Measurements from ENCODE around the gene WDR89. TPM values are rescaled to one million over a fixed set of nuclear protein-coding genes. Genes with fewer than 3 reads are reported as not detected.

The WDR89 gene
- total RNA-seq, 4 donors from 2014 or later: 20.3 to 36.4 (median 32.1) TPM

DNA sequence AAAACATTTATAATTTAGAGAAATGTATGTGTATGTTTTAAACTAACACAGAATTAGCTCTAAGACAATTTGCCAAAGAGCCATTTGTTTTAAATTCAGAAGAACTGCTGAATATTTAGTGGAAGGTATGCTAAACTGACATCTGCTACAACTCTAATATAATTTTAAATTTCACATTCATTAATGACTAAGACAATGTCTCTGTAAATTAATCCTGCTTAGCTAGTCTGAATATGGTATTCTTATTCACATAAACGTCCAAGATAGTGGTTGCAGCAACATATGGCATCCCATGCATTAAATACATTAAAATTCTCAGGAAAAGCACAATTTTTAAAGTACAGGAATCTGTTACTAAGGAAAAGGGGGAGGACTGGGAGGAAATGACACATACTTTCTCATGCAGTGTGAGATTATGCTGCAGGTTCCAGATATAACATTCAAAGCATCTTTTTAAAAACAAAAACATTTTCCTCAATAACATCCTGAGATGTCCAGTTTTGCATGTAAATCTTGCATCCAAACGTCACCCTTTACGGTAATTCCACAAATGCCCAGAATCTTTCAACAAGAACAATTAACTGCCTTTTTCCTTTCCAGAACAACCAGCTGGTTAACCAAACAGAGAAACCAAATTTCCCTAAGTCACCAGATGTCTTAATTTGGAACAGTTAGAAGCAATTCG, 26.9 kb downstream of the WDR89 start:
- H3K27me3 ChIP-seq: no peaks in the 10 kb centered on the region
- H3K27ac ChIP-seq: peak overlapping the region in 1 of 2 donors; percentile 27
- no peak overlapping the region for H3K4me3 ChIP-seq
- TF ChIP-seq, protein P1, sequence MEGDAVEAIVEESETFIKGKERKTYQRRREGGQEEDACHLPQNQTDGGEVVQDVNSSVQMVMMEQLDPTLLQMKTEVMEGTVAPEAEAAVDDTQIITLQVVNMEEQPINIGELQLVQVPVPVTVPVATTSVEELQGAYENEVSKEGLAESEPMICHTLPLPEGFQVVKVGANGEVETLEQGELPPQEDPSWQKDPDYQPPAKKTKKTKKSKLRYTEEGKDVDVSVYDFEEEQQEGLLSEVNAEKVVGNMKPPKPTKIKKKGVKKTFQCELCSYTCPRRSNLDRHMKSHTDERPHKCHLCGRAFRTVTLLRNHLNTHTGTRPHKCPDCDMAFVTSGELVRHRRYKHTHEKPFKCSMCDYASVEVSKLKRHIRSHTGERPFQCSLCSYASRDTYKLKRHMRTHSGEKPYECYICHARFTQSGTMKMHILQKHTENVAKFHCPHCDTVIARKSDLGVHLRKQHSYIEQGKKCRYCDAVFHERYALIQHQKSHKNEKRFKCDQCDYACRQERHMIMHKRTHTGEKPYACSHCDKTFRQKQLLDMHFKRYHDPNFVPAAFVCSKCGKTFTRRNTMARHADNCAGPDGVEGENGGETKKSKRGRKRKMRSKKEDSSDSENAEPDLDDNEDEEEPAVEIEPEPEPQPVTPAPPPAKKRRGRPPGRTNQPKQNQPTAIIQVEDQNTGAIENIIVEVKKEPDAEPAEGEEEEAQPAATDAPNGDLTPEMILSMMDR (IDR thresholded peaks at IDR 0.05): no peak
- TF ChIP-seq POLR2A (IDR thresholded peaks at IDR 0.05): no peak
- DNase-seq: no peak
- intact Hi-C loops (cut with DNase I; ENCODE audit: low total_unique reads): no loop called here
- H3K4me1 ChIP-seq: no peaks in the 10 kb centered on the region
- no peaks in the 10 kb centered on the region for H3K36me3 ChIP-seq
- no peaks in the 10 kb centered on the region for H3K9me3 ChIP-seq

DNA sequence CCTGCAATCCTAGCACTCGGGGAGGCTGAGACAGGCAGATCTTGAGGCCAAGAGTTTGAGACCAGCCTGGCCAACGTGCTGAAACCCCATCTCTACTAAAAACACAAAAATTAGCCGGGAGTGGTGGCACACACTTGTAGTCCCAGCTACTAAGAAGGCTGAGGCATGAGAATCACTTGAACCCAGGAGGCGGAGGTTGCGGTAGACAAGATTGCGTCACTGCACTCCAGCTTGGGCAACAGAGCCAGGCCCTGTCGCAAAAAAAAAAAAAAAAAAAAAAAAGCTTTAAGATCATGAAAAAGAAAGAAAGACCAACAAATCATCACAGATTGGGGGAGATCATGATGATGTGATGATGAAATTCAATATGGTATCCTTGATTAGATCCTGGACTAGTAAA, 30.6 kb downstream of the WDR89 start:
- no peak overlapping the region for H3K4me3 ChIP-seq
- intact Hi-C loops (cut with DNase I; ENCODE audit: low total_unique reads): no loop called here
- TF ChIP-seq POLR2A (IDR thresholded peaks at IDR 0.05): no peak
- TF ChIP-seq, protein P1 (IDR thresholded peaks at IDR 0.05): no peak
- no peak overlapping the region for H3K27ac ChIP-seq
- no peaks in the 10 kb centered on the region for H3K27me3 ChIP-seq
- H3K36me3 ChIP-seq: no peaks in the 10 kb centered on the region
- H3K4me1 ChIP-seq: no peaks in the 10 kb centered on the region
- no peaks in the 10 kb centered on the region for H3K9me3 ChIP-seq
- no peak for DNase-seq

DNA sequence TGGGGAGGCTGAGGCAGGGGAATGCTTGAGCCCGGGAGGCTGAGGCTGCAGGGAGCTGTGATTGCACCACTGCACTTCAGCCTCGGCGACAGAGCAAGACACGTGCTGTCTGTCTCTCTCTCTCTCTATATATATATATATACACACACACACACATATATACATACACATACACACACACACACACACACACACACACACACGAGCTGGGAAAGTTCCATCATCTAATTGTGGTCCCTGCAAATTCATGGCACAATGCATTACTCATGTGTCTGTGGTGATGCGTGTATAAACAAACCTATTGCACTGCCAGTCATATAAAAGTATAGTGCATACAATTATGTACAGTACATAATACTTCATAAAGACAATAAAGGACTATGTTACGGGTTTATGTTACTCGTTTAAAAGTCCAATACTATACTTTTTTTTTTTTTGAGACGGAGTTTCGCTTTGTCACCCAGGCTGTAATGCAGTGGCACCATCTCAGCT, 36.6 kb downstream of the WDR89 start:
- Histone ChIP-seq H3K9me3 (no peaks in the 10 kb centered on the region), H3K36me3 (no peaks in the 10 kb centered on the region), H3K4me3 (no peak overlapping the region), H3K27ac (no peak overlapping the region), H3K4me1 (no peaks in the 10 kb centered on the region), H3K27me3 (no peaks in the 10 kb centered on the region)
- DNase-seq: no peak
- TF ChIP-seq, protein P1 (IDR thresholded peaks at IDR 0.05): no peak
- no peak for TF ChIP-seq POLR2A (IDR thresholded peaks at IDR 0.05)
- intact Hi-C loops (cut with DNase I; ENCODE audit: low total_unique reads): no loop called here

DNA sequence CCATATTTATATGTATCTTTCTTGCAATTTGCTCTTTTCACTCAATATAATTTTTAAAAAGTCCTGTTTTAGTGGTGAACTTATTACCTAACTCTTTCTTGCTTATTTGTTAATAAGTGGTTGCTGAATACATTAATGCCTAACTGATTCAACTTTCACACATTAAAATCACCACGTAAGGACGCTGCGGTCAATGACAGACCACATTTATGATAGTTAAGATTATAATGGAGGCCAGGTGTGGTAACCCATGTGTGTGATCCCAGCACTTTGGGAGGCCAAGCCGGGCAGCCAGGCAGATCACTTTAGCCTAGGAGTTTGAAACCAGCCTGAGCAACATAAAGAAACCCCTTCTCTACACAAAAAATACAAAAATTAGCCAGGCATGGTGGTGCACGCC, 37.0 kb downstream of the WDR89 start:
- no peaks in the 10 kb centered on the region for H3K9me3 ChIP-seq
- H3K27me3 ChIP-seq: no peaks in the 10 kb centered on the region
- no peak overlapping the region for H3K27ac ChIP-seq
- H3K4me1 ChIP-seq: no peaks in the 10 kb centered on the region
- no peak overlapping the region for H3K4me3 ChIP-seq
- intact Hi-C loops (cut with DNase I; ENCODE audit: low total_unique reads): no loop called here
- no peak for DNase-seq
- no peaks in the 10 kb centered on the region for H3K36me3 ChIP-seq
- TF ChIP-seq, protein P1 (IDR thresholded peaks at IDR 0.05): no peak
- no peak for TF ChIP-seq POLR2A (IDR thresholded peaks at IDR 0.05)

DNA sequence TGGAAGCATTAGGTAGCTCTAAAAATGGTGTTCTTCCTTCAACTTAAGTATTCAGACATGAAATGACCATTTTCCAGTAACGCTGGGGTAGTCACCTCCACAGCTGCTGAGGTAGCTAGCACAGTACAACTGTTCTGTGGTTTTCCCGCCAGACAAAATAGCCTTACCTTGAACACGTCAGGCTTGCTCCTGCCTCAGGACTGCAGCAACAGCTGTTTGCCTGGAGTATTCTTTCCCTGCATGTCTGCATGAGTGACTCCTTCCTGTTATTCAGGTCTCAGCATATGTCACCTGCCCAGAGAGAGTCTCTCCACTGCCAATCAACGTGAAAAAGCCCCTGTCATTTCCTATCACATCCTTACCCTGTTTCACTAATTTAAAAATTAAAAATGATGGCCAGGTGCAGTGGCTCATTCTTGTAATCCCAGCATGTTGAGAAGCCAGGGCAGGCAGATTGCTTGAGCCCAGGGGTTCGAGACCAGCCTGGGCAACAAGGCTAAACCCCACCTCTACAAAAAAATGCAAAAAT, 37.9 kb downstream of the WDR89 start:
- Histone ChIP-seq H3K9me3 (no peaks in the 10 kb centered on the region), H3K4me1 (no peaks in the 10 kb centered on the region), H3K36me3 (no peaks in the 10 kb centered on the region), H3K27ac (no peak overlapping the region), H3K4me3 (no peak overlapping the region), H3K27me3 (no peaks in the 10 kb centered on the region)
- no peak for DNase-seq
- intact Hi-C loops (cut with DNase I; ENCODE audit: low total_unique reads): no loop called here
- TF ChIP-seq, protein P1 (IDR thresholded peaks at IDR 0.05): no peak
- no peak for TF ChIP-seq POLR2A (IDR thresholded peaks at IDR 0.05)

All from uterus (tissue), 4 donors.